Measurements from ENCODE around the gene HNRNPUL1. TPM values are rescaled to one million over a fixed set of nuclear protein-coding genes. Genes with fewer than 3 reads are reported as not detected.
A peak's percentile ranks its signal among the peaks of the same experiment; 100 is the strongest.

Gene HNRNPUL1
- total RNA-seq, 1 donor from 2014 or later, result 244 TPM

GRCh38 chr19:41350735-41351338 is 86.7 kb downstream of the HNRNPUL1 start:
- ChIA-PET CTCF (interaction anchor here (0.7 to 5.4 kb wide), 9 partner anchors 13 to 218 kb away, joined by 3 to 38 read pairs (median 8); partner anchors contain the start of genes B9D2 and CCDC97), POLR2A (interaction anchor here (0.5 to 6.9 kb wide), 20 partner anchors 9 to 1893 kb away, joined by 3 to 119 read pairs (median 6); partner anchors contain the start of genes B9D2, CCDC97, CEACAM21 and DMAC2)
- ATAC-seq (ENCODE audit: low read depth), result no peak
- no peaks in the 10 kb centered on the region for H3K9me3 Mint-ChIP-seq
- peaks cover 42% of the 10 kb centered on the region for H3K4me1 Mint-ChIP-seq
- H3K27ac Mint-ChIP-seq, result peak overlapping the region; percentile 86
- intact Hi-C loops (cut with micrococcal nuclease), result loop anchor here (1.0 to 5.0 kb wide), 6 partner anchors 14 to 909 kb away; partner anchors contain the start of genes B9D2, COQ8B, DMAC2 and ITPKC
- peak overlapping the region; percentile 100 for H3K4me3 Mint-ChIP-seq
- no peaks in the 10 kb centered on the region for H3K27me3 Mint-ChIP-seq
- TF ChIP-seq CTCF (IDR thresholded peaks at IDR 0.05), result no peak
- DNase-seq, result no peak
- peaks cover 36% of the 10 kb centered on the region for H3K36me3 Mint-ChIP-seq (ENCODE audit: low read depth)

- no peaks in the 10 kb centered on the region for H3K27me3 Mint-ChIP-seq
- peaks cover 28% of the 10 kb centered on the region for H3K36me3 Mint-ChIP-seq (ENCODE audit: low read depth)
- H3K27ac Mint-ChIP-seq, result peak overlapping the region; percentile 96
- no peaks in the 10 kb centered on the region for H3K9me3 Mint-ChIP-seq
- peak overlapping the region; percentile 100 for H3K4me3 Mint-ChIP-seq
- ChIA-PET CTCF (interaction anchor here (0.6 to 5.4 kb wide), 12 partner anchors 13 to 219 kb away, joined by 3 to 38 read pairs (median 5); partner anchors contain the start of genes B9D2 and CCDC97), POLR2A (interaction anchor here (0.5 to 6.9 kb wide), 30 partner anchors 8 to 1894 kb away, joined by 3 to 119 read pairs (median 4); partner anchors contain the start of genes ACTMAP, B9D2, CCDC97 and CEACAM21)
- no peak for TF ChIP-seq CTCF (IDR thresholded peaks at IDR 0.05)
- DNase-seq, result peak; percentile 83
- ATAC-seq (ENCODE audit: low read depth), result peak; percentile 57
- intact Hi-C loops (cut with micrococcal nuclease), result loop anchor here (1.0 to 5.0 kb wide), 7 partner anchors 13 to 909 kb away; partner anchors contain the start of genes B9D2, CCDC97, COQ8B and DMAC2
- H3K4me1 Mint-ChIP-seq, result peaks cover 42% of the 10 kb centered on the region
These were observed 87.4 kb downstream of the HNRNPUL1 start for GRCh38 chr19:41351339-41352245.

- no peak for ATAC-seq (ENCODE audit: low read depth)
- ChIA-PET POLR2A (interaction anchor here (0.7 to 6.9 kb wide), 20 partner anchors 8 to 1035 kb away, joined by 3 to 119 read pairs (median 8); partner anchors contain the start of genes ACTMAP, B9D2, CCDC97 and DMAC2), CTCF (interaction anchor here (1.0 to 5.4 kb wide), 11 partner anchors 12 to 218 kb away, joined by 3 to 38 read pairs (median 5); partner anchors contain the start of genes B9D2 and CCDC97)
- Mint-ChIP-seq H3K27me3 (no peaks in the 10 kb centered on the region), H3K4me3 (peak overlapping the region; percentile 100), H3K27ac (peak overlapping the region; percentile 96), H3K9me3 (no peaks in the 10 kb centered on the region), H3K36me3 (ENCODE audit: low read depth) (peaks cover 25% of the 10 kb centered on the region), H3K4me1 (peaks cover 46% of the 10 kb centered on the region)
- intact Hi-C loops (cut with micrococcal nuclease), result loop anchor here (1.0 to 5.0 kb wide), 5 partner anchors 42 to 910 kb away; partner anchors contain the start of genes CCDC97, COQ8B, DMAC2 and ITPKC
- DNase-seq, result no peak
- TF ChIP-seq CTCF (IDR thresholded peaks at IDR 0.05), result no peak
These were observed 88.1 kb downstream of the HNRNPUL1 start for GRCh38 chr19:41352279-41352608.

- ChIA-PET POLR2A (interaction anchor here (0.7 to 6.9 kb wide), 18 partner anchors 9 to 1034 kb away, joined by 3 to 119 read pairs (median 8); partner anchors contain the start of genes ACTMAP, B9D2, CCDC97 and DMAC2), CTCF (interaction anchor here (1.0 to 5.4 kb wide), 10 partner anchors 11 to 218 kb away, joined by 3 to 38 read pairs (median 5); partner anchors contain the start of genes B9D2 and CCDC97)
- peak overlapping the region; percentile 96 for H3K27ac Mint-ChIP-seq
- H3K9me3 Mint-ChIP-seq, result no peaks in the 10 kb centered on the region
- H3K4me1 Mint-ChIP-seq, result peaks cover 48% of the 10 kb centered on the region
- no peak for TF ChIP-seq CTCF (IDR thresholded peaks at IDR 0.05)
- H3K36me3 Mint-ChIP-seq (ENCODE audit: low read depth), result peaks cover 22% of the 10 kb centered on the region
- no peaks in the 10 kb centered on the region for H3K27me3 Mint-ChIP-seq
- peak overlapping the region; percentile 100 for H3K4me3 Mint-ChIP-seq
- intact Hi-C loops (cut with micrococcal nuclease), result loop anchor here (1.0 to 5.0 kb wide), 8 partner anchors 43 to 911 kb away; partner anchors contain the start of genes BCKDHA, CCDC97, COQ8B and DMAC2
- ATAC-seq (ENCODE audit: low read depth) (peak; percentile 21), DNase-seq (peak; percentile 83)
These were observed 88.7 kb downstream of the HNRNPUL1 start for GRCh38 chr19:41352609-41353465.

Data from activated B cell treated with CpG ODN at 0.5 μM for 24 hours (primary cell).